ENCODE results near the gene SERGEF. TPM values are rescaled to one million over a fixed set of nuclear protein-coding genes. Genes with fewer than 3 reads are reported as not detected.
A peak's percentile ranks its signal among the peaks of the same experiment; 100 is the strongest.

The SERGEF gene
- total and polyA plus RNA-seq, 2 of the 4 experiments (the other 2 are of a cell fraction), result 12.2 to 18.1 TPM

DNA sequence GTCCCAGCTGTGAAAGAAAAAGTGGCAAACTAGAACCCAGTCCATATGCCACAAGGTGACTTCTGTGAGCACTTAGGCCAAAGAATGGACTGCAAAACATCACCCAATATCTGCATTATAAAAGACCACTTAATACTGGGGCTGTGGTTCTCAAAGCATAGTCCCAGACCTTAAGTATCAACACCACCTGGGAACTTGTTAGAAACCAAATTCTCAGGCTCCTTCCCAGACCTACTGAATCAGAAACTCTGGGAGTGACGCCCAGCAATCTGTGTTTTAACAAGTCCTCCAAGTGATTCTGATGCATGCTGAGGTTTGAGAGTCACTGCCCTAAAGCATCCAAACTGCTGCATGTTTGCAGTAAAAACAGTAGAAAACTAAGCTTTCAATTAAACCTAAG lies 81.3 kb downstream of the SERGEF start:
- Histone ChIP-seq H3K27ac (ENCODE audit: insufficient read depth, low read length) (no peak overlapping the region), H2BK120ac (ENCODE audit: low read depth, low read length) (no peak overlapping the region), H3K14ac (replicated peaks; ENCODE audit: low read depth, low read length) (no peak overlapping the region), H3K9ac (ENCODE audit: low read depth, low read length) (no peak overlapping the region), H3K18ac (ENCODE audit: low read depth, low read length) (no peak overlapping the region), H3K4me1 (ENCODE audit: control insufficient read depth, insufficient read depth, low read length) (peaks cover 6% of the 10 kb centered on the region; the same call in 1 of the 2 replicates), H3K79me1 (ENCODE audit: low read depth in 1 of 2, low read length in 2 of 2) (no peaks in the 10 kb centered on the region), H2BK5ac (ENCODE audit: low read depth, low read length, poor library complexity, severe bottlenecking) (no peak overlapping the region), H2BK20ac (ENCODE audit: low read depth, low read length) (no peak overlapping the region), H4K91ac (ENCODE audit: insufficient read depth, low read depth, low read length) (no peak overlapping the region), H3K9me1 (ENCODE audit: insufficient read depth, low read length) (no peaks in the 10 kb centered on the region), H3K4me3 (ENCODE audit: insufficient read depth, low read depth, low read length) (no peak overlapping the region), H3K56ac (ENCODE audit: extremely low read depth, insufficient read depth, low read length) (no peak overlapping the region), H4K8ac (ENCODE audit: low read depth in 2 of 2, low read length in 2 of 2) (no peak overlapping the region), H3K27me3 (ENCODE audit: control insufficient read depth, insufficient read depth, low read length) (no peaks in the 10 kb centered on the region), H3K4ac (ENCODE audit: low read depth, low read length) (no peak overlapping the region), H2BK15ac (ENCODE audit: low read depth, low read length) (no peak overlapping the region), H2AFZ (replicated peaks; ENCODE audit: low read length, poor library complexity) (no peak overlapping the region), H2AK9ac (replicated peaks; ENCODE audit: low read depth, low read length, poor library complexity) (no peak overlapping the region), H3K4me2 (ENCODE audit: low read depth, low read length) (no peak overlapping the region), H4K5ac (ENCODE audit: low read depth, low read length) (no peak overlapping the region), H2AK5ac (ENCODE audit: low read depth, low read length) (no peak overlapping the region), H3K36me3 (ENCODE audit: control insufficient read depth, insufficient read depth, low read length) (no peaks in the 10 kb centered on the region), H4K20me1 (ENCODE audit: insufficient read depth, low read length) (no peaks in the 10 kb centered on the region), H3K9me3 (ENCODE audit: control insufficient read depth, insufficient read depth, low read length) (no peaks in the 10 kb centered on the region), H3K23ac (ENCODE audit: low read depth, low read length) (no peak overlapping the region)
- no CpG with 5 or more reads among the region's 1 CpG for WGBS, 2 experiments (ENCODE audit: extremely low coverage in 2 of 2, insufficient read length in 1 of 2)
- in situ Hi-C loops (cut with MboI; ENCODE audit: low sequenced_read_pairs), result no loop called here
- POLR2A ChIA-PET (ENCODE audit: unreplicated experiment), result no interaction called here
- DNase-seq (peak; percentile 20), ATAC-seq (ENCODE audit: low read depth) (no peak)
- CTCF ChIA-PET, result no interaction called here
- dilution Hi-C loops (cut with HindIII; ENCODE audit: low sequenced_read_pairs, unreplicated experiment), result no loop called here
- intact Hi-C loops (cut with micrococcal nuclease), result no loop called here
- no peak for TF ChIP-seq CEBPB (IDR thresholded peaks at IDR 0.05; ENCODE audit: low read depth, low read length)
- TF ChIP-seq BHLHE40 (IDR thresholded peaks at IDR 0.05; ENCODE audit: low read depth, low read length), result no peak
- TF ChIP-seq MXI1 (IDR thresholded peaks at IDR 0.05; ENCODE audit: borderline replicate concordance, low read depth, low read length), result no peak
- no peak for TF ChIP-seq CHD1 (IDR thresholded peaks at IDR 0.05; ENCODE audit: low read depth, low read length)
- BruUV-seq (replicated peaks), result no TSS peak

All from IMR-90 (cell line).